ENCODE measurements around the gene OTULIN.

OTULIN gene

GRCh38 chr5:14628346-14628745, 36.2 kb upstream of the OTULIN start:
- TF ChIP-seq, protein P1, sequence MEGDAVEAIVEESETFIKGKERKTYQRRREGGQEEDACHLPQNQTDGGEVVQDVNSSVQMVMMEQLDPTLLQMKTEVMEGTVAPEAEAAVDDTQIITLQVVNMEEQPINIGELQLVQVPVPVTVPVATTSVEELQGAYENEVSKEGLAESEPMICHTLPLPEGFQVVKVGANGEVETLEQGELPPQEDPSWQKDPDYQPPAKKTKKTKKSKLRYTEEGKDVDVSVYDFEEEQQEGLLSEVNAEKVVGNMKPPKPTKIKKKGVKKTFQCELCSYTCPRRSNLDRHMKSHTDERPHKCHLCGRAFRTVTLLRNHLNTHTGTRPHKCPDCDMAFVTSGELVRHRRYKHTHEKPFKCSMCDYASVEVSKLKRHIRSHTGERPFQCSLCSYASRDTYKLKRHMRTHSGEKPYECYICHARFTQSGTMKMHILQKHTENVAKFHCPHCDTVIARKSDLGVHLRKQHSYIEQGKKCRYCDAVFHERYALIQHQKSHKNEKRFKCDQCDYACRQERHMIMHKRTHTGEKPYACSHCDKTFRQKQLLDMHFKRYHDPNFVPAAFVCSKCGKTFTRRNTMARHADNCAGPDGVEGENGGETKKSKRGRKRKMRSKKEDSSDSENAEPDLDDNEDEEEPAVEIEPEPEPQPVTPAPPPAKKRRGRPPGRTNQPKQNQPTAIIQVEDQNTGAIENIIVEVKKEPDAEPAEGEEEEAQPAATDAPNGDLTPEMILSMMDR (conservative IDR thresholded peaks at IDR 0.05; ENCODE audit: low read depth, low read length): no peak
- H2AFZ ChIP-seq (ENCODE audit: low read depth): no peak overlapping the region
- no peak overlapping the region for H3K27ac ChIP-seq
- H4K20me1 ChIP-seq (ENCODE audit: insufficient read depth): no peaks in the 10 kb centered on the region
- H3K9ac ChIP-seq: no peak overlapping the region
- no peak overlapping the region for H3K4me3 ChIP-seq (IDR thresholded peaks at IDR 0.05; ENCODE audit: insufficient read depth, low read depth, low read length)
- H3K79me2 ChIP-seq (ENCODE audit: insufficient read depth, low read depth): no peaks in the 10 kb centered on the region
- H3K27me3 ChIP-seq (ENCODE audit: insufficient read depth, low read depth): no peaks in the 10 kb centered on the region
- H3K36me3 ChIP-seq (ENCODE audit: insufficient read depth): no peaks in the 10 kb centered on the region
- no peak overlapping the region for H3K4me2 ChIP-seq
- peaks cover 7% of the 10 kb centered on the region for H3K4me1 ChIP-seq (ENCODE audit: low read depth, poor library complexity, severe bottlenecking)

DNA sequence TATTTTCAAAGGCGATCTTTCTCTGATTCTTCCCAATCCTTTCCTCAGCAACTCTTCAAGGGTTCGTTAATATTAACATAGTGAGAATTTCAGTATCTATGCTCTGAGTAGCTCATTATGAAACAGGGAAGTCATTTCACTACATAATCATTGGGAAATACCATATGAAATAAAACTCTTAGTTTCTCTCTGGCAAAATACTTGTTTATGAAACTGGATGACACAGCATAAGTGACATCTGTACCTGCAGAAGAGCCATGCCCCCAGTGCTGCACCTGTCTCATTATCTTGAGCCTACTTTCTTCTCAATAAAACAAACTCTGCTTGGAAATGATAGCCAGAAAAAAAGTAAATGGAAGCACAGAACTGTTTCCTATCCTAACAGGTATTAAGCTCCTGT, 33.8 kb upstream of the OTULIN start:
- H3K4me3 ChIP-seq (IDR thresholded peaks at IDR 0.05; ENCODE audit: insufficient read depth, low read depth, low read length): no peak overlapping the region
- no peak overlapping the region for H2AFZ ChIP-seq (ENCODE audit: low read depth)
- H3K4me1 ChIP-seq (ENCODE audit: low read depth, poor library complexity, severe bottlenecking): peaks cover 7% of the 10 kb centered on the region
- TF ChIP-seq, protein P1 (conservative IDR thresholded peaks at IDR 0.05; ENCODE audit: low read depth, low read length): no peak
- no peak overlapping the region for H3K9ac ChIP-seq
- no peak overlapping the region for H3K27ac ChIP-seq
- no peaks in the 10 kb centered on the region for H3K27me3 ChIP-seq (ENCODE audit: insufficient read depth, low read depth)
- no peaks in the 10 kb centered on the region for H4K20me1 ChIP-seq (ENCODE audit: insufficient read depth)
- no peaks in the 10 kb centered on the region for H3K79me2 ChIP-seq (ENCODE audit: insufficient read depth, low read depth)
- H3K4me2 ChIP-seq: no peak overlapping the region
- H3K36me3 ChIP-seq (ENCODE audit: insufficient read depth): no peaks in the 10 kb centered on the region

DNA sequence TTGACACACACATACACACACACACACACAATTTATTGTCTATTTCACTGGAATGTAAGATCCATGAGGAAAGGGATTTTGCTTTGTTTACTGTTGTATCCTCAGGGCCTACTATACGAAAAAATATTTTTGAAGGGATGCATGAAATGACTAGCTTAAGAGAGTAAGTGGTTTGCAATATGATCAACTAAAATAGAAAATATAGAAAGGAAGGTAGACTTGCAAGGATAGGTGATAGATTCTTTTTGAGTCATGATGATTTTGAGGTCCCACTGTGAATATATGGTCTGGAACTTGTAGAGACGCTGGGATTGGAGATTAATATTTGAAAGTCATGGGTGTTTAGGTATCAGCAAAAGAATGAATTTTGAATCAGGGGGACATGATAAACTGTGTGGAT, 28.9 kb upstream of the OTULIN start:
- H3K36me3 ChIP-seq (ENCODE audit: insufficient read depth): no peaks in the 10 kb centered on the region
- no peak overlapping the region for H2AFZ ChIP-seq (ENCODE audit: low read depth)
- no peak overlapping the region for H3K9ac ChIP-seq
- peaks cover 4% of the 10 kb centered on the region for H3K4me1 ChIP-seq (ENCODE audit: low read depth, poor library complexity, severe bottlenecking)
- no peak overlapping the region for H3K27ac ChIP-seq
- H3K4me2 ChIP-seq: no peak overlapping the region
- H3K27me3 ChIP-seq (ENCODE audit: insufficient read depth, low read depth): no peaks in the 10 kb centered on the region
- H3K4me3 ChIP-seq (IDR thresholded peaks at IDR 0.05; ENCODE audit: insufficient read depth, low read depth, low read length): no peak overlapping the region
- no peaks in the 10 kb centered on the region for H3K79me2 ChIP-seq (ENCODE audit: insufficient read depth, low read depth)
- no peaks in the 10 kb centered on the region for H4K20me1 ChIP-seq (ENCODE audit: insufficient read depth)
- TF ChIP-seq, protein P1 (conservative IDR thresholded peaks at IDR 0.05; ENCODE audit: low read depth, low read length): no peak

GRCh38 chr5:14640765-14641164, 23.8 kb upstream of the OTULIN start:
- no peak overlapping the region for H3K4me2 ChIP-seq
- H3K4me1 ChIP-seq (ENCODE audit: low read depth, poor library complexity, severe bottlenecking): no peaks in the 10 kb centered on the region
- TF ChIP-seq, protein P1 (conservative IDR thresholded peaks at IDR 0.05; ENCODE audit: low read depth, low read length): no peak
- H3K27me3 ChIP-seq (ENCODE audit: insufficient read depth, low read depth): no peaks in the 10 kb centered on the region
- no peaks in the 10 kb centered on the region for H3K79me2 ChIP-seq (ENCODE audit: insufficient read depth, low read depth)
- no peaks in the 10 kb centered on the region for H4K20me1 ChIP-seq (ENCODE audit: insufficient read depth)
- no peak overlapping the region for H2AFZ ChIP-seq (ENCODE audit: low read depth)
- no peak overlapping the region for H3K9ac ChIP-seq
- H3K27ac ChIP-seq: no peak overlapping the region
- no peak overlapping the region for H3K4me3 ChIP-seq (IDR thresholded peaks at IDR 0.05; ENCODE audit: insufficient read depth, low read depth, low read length)
- H3K36me3 ChIP-seq (ENCODE audit: insufficient read depth): no peaks in the 10 kb centered on the region

Data from KMS-11 (cell line).